CD4-positive, alpha-beta T cell treated with Interferon alpha-2 for 1 hour (primary cell): ENCODE results near the gene ANAPC4.
A peak's percentile ranks its signal among the peaks of the same experiment; 100 is the strongest.

Source experiments
- DNase-seq, 2 donors: peaks; one replicate each; pipeline ENCODE4 v3.0.0-alpha.2; 2020 to 2022

ANAPC4 gene

GRCh38 chr4:25377572-25378436 lies 741 bp downstream of the ANAPC4 start:
- DNase-seq = peak in 1 of 2 donors; percentile 8

GRCh38 chr4:25378437-25378743 lies 1.3 kb downstream of the ANAPC4 start:
- no peak for DNase-seq

- no peak for DNase-seq
Measured at GRCh38 chr4:25379591-25379990, 2.5 kb downstream of the ANAPC4 start.

GRCh38 chr4:25383647-25384046 lies 6.6 kb downstream of the ANAPC4 start:
- DNase-seq = no peak

GRCh38 chr4:25386926-25387325 lies 9.9 kb downstream of the ANAPC4 start:
- no peak for DNase-seq

- DNase-seq = no peak
Measured at GRCh38 chr4:25397305-25397704, 20.2 kb downstream of the ANAPC4 start.

- no peak for DNase-seq
Measured at GRCh38 chr4:25399510-25399909, 22.4 kb downstream of the ANAPC4 start.

- no peak for DNase-seq
Measured at GRCh38 chr4:25401066-25401465, 24.0 kb downstream of the ANAPC4 start.

- no peak for DNase-seq
Measured at GRCh38 chr4:25402521-25402920, 25.5 kb downstream of the ANAPC4 start.

GRCh38 chr4:25403699-25404098 lies 26.6 kb downstream of the ANAPC4 start:
- DNase-seq = no peak

- no peak for DNase-seq
Measured at GRCh38 chr4:25405453-25405852, 28.4 kb downstream of the ANAPC4 start.

GRCh38 chr4:25406081-25406692 lies 29.1 kb downstream of the ANAPC4 start:
- no peak for DNase-seq

- DNase-seq = no peak
Measured at GRCh38 chr4:25410820-25411529, 33.9 kb downstream of the ANAPC4 start.

GRCh38 chr4:25413261-25413660 lies 36.2 kb downstream of the ANAPC4 start:
- DNase-seq = no peak

- DNase-seq = no peak
Measured at GRCh38 chr4:25417014-25417413, 40.0 kb downstream of the ANAPC4 start.

GRCh38 chr4:25420931-25421330 lies 43.9 kb downstream of the ANAPC4 start:
- no peak for DNase-seq

- DNase-seq = no peak
Measured at GRCh38 chr4:25421816-25422525, 44.9 kb downstream of the ANAPC4 start.

GRCh38 chr4:25423548-25423947 lies 46.5 kb downstream of the ANAPC4 start:
- no peak for DNase-seq

GRCh38 chr4:25424539-25425228 lies 47.6 kb downstream of the ANAPC4 start:
- no peak for DNase-seq

GRCh38 chr4:25425361-25425760 lies 48.3 kb downstream of the ANAPC4 start:
- DNase-seq = no peak

GRCh38 chr4:25427871-25428270 lies 50.8 kb downstream of the ANAPC4 start:
- DNase-seq = no peak

- no peak for DNase-seq
Measured at GRCh38 chr4:25430630-25431029, 53.6 kb downstream of the ANAPC4 start.
